Non-pigmented ciliary epithelial cell (primary cell): ENCODE data around the gene LSR.
"Not testable (repeated sequence)": the region's sequence is repeated elsewhere in the genome, so short reads cannot be mapped to it uniquely, and the experiment has no call there.

Experiments used
- DNase-seq: peaks from one replicate; pipeline ENCODE4 v3.0.0-alpha.2; 2010; ENCODE audit warnings: low read depth

LSR gene

GRCh38 chr19:35286101-35286500 is 37.3 kb downstream of the LSR start:
- DNase-seq: not testable (repeated sequence)

DNA sequence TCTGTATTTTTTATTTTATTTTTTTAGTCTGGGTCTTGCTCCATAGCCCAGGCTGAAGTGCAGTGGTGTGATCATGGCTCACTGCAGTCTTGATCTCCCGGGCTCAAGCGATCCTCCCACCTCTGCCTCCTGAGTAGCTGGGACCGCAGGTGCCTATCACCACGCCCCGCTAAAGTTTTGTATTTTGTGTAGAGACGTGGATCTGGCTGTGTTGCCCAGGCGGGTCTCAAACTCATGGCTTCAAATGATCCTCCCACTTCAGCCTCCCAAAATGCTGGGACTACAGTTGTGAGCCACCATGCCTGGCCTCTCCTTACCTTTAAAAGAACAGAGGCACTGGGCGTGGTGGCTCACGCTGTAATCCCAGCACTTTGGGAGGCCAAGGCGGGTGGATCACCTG is 38.9 kb downstream of the LSR start:
- DNase-seq: no peak

DNA sequence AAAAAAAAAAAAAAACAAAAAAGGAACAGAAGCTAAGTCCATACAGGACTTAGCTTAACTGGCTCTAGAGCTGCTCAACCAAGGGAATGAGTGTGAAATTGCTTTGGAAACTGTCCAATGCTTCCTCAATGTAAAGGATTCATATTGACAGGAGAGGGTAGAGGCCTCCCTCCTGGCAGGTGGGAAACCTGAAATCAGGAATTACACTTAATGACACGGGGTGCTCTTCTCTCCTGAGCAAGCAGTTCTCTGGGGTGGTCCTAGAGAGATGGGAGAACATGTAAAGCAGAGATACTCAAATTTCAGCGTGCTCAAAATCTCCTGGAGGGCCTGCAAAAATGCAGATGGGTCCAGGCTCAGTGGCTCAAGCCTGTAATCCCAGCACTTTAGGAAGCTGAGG is 39.5 kb downstream of the LSR start:
- no peak for DNase-seq

GRCh38 chr19:35288906-35289305 is 40.1 kb downstream of the LSR start:
- no peak for DNase-seq

DNA sequence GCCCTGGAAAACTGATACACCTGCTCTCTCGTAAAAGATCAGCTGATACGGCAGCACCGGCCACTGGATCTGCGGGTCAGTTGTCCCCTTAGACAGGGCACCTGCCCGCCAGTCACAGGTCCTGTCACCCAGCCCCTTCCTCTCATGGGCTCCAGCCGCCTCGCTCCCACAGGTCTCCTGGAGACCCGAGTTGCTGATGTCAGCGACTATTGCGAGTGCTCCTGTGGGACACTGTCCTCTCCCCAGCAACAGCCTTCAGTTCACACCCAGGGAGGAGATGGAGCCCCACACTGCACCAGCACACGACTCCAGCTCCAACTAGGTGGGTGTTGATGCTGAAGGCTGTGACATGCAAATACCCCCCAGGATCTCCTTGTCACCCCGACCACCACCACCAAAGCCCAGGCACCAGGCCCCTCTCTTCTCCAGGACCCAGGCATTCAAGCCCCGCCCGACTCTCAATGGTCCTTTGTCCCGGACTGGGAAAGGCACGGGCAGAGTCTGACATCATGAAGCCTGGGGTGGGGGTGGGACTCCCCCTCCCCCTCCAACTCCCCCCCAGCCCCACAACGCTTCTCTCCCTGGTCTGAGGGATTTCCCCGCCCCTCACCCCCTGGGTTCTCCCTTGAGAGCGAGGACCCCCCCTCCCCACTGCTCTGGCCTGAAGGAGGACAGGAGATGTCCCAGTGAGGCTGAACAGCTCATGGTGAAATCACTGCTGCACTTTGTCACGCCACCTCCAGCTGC is 41.8 kb downstream of the LSR start:
- no peak for DNase-seq

GRCh38 chr19:35291259-35291658 is 42.5 kb downstream of the LSR start:
- DNase-seq: no peak

GRCh38 chr19:35291916-35292315 is 43.1 kb downstream of the LSR start, which contains the start of gene MAG:
Gene MAG, plus strand, starts transcription at chr19:35292161. Its CDS starts 3,248 bp downstream, at chr19:35295409.
- no peak for DNase-seq

DNA sequence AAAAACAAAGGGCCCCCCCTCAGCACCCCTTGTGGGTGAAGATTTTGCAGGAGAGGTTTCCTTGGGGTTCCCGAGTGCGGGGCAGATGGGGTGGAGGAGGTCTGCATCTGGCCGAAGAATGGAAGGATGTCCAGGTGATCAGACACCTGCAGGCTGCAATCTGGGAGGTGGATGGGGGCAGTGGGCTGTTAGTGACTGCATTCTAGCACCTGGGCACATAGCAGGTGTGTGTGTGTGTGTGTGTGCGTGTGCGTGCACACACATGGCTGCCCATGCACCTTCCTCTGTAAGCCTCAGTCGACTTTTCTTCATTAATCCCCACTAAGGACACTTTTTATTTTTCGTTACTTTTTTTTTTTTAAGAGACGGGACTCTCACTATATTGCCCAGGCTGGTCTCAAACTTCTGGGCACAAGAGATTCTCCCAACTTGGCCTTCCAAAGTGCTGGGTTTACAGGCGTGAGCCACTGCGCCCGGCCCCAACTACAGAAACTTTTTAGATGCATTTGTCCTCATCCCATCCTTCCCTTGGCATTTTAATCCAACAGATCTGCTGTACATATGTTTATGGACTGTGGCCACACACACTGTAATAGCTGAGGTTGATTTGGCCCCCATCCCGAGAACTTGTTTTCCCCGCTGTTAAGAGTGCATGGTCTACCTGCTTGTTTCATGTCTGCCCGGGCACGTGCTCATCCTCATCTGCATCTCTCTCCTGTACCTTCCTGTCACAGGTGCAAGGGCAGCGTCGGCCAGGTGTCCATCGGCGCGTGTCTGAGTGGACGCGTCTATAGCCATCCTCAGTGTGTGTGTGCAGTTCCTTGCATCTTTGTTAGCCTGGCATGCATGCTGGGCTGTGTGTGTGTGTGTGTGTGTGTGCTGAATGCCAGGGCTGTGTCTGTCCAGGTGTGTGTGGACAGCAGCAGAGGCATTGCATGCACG is 43.9 kb downstream of the LSR start:
- no peak for DNase-seq

DNA sequence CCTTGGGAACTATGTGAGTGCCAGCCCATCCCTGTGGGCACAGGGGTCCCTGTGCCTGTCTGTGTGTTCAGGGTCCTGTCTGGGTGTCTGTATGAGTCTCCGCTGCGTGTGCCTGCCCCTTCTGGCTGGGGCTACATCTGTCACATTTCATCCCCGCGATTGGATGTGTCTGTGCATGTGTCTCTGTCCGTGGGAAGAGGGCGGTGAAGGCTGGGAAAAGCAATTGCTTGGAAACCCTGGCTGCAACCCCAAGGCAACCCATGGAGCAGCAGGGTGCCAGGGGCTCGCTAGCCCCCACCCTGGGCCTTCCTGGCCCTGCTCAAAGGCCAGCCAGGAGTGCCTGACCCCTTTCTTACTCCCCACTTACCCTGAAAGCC is 44.5 kb downstream of the LSR start:
- DNase-seq: no peak

DNA sequence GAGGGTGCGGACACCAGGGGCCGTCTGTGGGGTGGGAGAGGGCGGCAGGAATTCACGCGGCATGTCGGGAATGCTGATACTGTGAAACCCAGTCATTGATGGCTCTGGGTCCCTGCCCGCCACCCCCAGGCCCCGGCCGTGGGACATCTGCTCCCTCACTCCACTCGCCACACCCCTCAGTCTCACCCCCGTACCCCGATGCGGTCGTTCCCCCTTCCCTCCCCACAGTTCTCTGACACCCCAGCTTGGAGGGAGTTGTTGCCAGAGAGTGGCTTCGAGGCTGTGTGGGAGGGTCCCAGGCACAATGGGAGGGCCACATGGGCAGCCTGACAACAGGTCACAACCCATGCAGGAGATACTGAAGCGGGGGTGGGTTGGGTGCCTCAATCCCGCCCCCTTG is 45.0 kb downstream of the LSR start:
- no peak for DNase-seq

- no peak for DNase-seq
Observed at GRCh38 chr19:35294328-35294727, 45.5 kb downstream of the LSR start.

GRCh38 chr19:35294859-35295791 is 46.3 kb downstream of the LSR start:
- DNase-seq: no peak

DNA sequence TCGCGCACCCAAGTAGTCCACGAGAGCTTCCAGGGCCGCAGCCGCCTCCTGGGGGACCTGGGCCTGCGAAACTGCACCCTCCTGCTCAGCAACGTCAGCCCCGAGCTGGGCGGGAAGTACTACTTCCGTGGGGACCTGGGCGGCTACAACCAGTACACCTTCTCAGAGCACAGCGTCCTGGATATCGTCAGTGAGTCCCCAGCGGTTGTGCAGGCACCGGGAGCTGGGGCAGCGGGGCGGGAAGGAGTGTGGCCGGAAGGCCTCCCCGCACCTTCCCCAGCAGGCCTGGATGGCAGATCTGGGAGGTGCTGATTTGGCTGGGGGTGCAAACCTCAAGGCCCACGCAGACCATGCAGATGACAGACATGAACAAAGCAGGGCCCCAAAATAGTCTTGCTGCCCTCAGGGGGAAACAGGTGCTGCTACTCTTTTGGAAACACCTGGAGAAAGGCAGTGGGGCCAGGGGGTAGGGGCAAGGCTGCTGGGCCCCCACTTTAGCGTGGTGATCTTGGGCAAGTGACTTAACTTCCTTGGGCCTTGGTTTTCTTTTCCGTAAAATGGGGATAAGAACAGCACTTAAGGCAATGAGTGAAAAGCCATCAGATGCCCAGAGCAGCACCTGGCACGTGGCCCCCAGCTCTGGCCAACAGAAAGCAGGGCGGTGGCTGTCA is 47.1 kb downstream of the LSR start:
- DNase-seq: no peak

GRCh38 chr19:35296644-35297514 is 48.1 kb downstream of the LSR start:
- no peak for DNase-seq

GRCh38 chr19:35297515-35297848 is 48.7 kb downstream of the LSR start:
- no peak for DNase-seq

- no peak for DNase-seq
Observed at GRCh38 chr19:35297922-35298321, 49.1 kb downstream of the LSR start.

DNA sequence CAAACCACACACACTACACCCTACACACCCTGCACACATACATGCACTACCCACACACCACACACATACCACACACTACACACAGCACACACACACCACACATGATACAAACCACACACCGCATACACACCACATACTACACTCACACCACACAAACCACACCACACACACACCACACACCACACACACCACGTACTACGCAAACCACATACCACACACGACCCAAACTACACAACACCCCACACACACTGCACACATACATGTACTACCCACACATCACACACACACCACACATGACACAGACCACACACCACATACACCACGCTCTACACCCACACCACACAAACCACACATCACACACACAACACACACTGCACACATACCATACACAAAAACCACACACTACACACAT is 49.8 kb downstream of the LSR start:
- DNase-seq: no peak

GRCh38 chr19:35299523-35300338 is 50.9 kb downstream of the LSR start:
- DNase-seq: no peak

DNA sequence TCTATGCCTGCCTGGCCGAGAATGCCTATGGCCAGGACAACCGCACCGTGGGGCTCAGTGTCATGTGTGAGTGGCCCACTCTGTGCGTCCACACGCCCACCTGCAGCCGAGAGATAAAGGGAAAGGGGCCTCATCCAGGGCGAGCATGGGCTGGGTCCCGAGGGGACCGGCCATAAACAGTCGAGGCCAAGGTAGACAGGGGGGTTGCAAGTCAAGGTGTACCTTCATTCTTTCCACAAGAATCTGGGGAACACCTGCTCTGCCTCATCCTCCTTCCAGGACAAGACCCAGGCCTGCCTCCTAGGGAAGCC is 51.5 kb downstream of the LSR start:
- DNase-seq: no peak

- no peak for DNase-seq
Observed at GRCh38 chr19:35301961-35302360, 53.2 kb downstream of the LSR start.
